ENCODE results near the gene C1QTNF9. TPM values are rescaled to one million over a fixed set of nuclear protein-coding genes. Genes with fewer than 3 reads are reported as not detected.

C1QTNF9 gene
- total and polyA plus RNA-seq, 8 donors = 0.09 to 0.73 (median 0.33) TPM; not detected in 2

- WGBS, 2 donors = 54 to 66% methylated on average over 1 of the region's 1 CpG
- intact Hi-C loops (cut with DNase I) = no loop called here
- H3K27me3 ChIP-seq = no peaks in the 10 kb centered on the region
- DNase-seq (no peak), FAIRE-seq (no peak), ATAC-seq (no peak)
- TF ChIP-seq CTCF (IDR thresholded peaks at IDR 0.05) = no peak
- peaks cover 5 to 33% (median 7%) of the 10 kb centered on the region in 3 donors for H3K36me3 ChIP-seq
- H3K4me1 ChIP-seq = peaks cover 0 to 14% (median 7%) of the 10 kb centered on the region in 3 donors
- no peaks in the 10 kb centered on the region for H3K9me3 ChIP-seq
- H3K27ac ChIP-seq = no peak overlapping the region
- no peak overlapping the region for H3K4me3 ChIP-seq
Measured at GRCh38 chr13:24306632-24307031, 2.7 kb upstream of the C1QTNF9 start.

- no peak for TF ChIP-seq CTCF (IDR thresholded peaks at IDR 0.05)
- peak; percentile 33 to 83 (median 66) for ATAC-seq
- 71 to 74% methylated on average over 27 of the region's 27 CpGs for WGBS, 2 donors
- Histone ChIP-seq H3K36me3 (peaks cover 3 to 27% (median 5%) of the 10 kb centered on the region in 3 donors), H3K4me1 (peaks cover 0 to 14% (median 7%) of the 10 kb centered on the region in 3 donors), H3K27me3 (no peaks in the 10 kb centered on the region), H3K9me3 (no peaks in the 10 kb centered on the region), H3K27ac (no peak overlapping the region), H3K4me3 (no peak overlapping the region)
- FAIRE-seq = no peak
- DNase-seq = no peak
- intact Hi-C loops (cut with DNase I) = no loop called here
Measured at GRCh38 chr13:24307211-24308067, 1.9 kb upstream of the C1QTNF9 start.

GRCh38 chr13:24308068-24308445 is 1.3 kb upstream of the C1QTNF9 start:
- intact Hi-C loops (cut with DNase I) = no loop called here
- Histone ChIP-seq H3K27me3 (no peaks in the 10 kb centered on the region), H3K36me3 (peaks cover 3 to 21% (median 5%) of the 10 kb centered on the region in 3 donors), H3K4me3 (no peak overlapping the region), H3K9me3 (no peaks in the 10 kb centered on the region), H3K27ac (no peak overlapping the region), H3K4me1 (peaks cover 0 to 14% (median 7%) of the 10 kb centered on the region in 3 donors)
- DNase-seq (peak in 2 of 6 donors; percentile 45 to 84), ATAC-seq (peak in 2 of 4 donors; percentile 23 to 30), FAIRE-seq (no peak)
- 79 to 83% methylated on average over 33 of the region's 33 CpGs for WGBS, 2 donors
- no peak for TF ChIP-seq CTCF (IDR thresholded peaks at IDR 0.05)

- H3K4me1 ChIP-seq = peaks cover 0 to 14% (median 7%) of the 10 kb centered on the region in 3 donors
- peak in 2 of 4 donors; percentile 23 to 25 for ATAC-seq
- WGBS, 2 donors = 78 to 89% methylated on average over 37 of the region's 37 CpGs
- H3K9me3 ChIP-seq = no peaks in the 10 kb centered on the region
- H3K27me3 ChIP-seq = no peaks in the 10 kb centered on the region
- peaks cover under 1 to 16% (median 3%) of the 10 kb centered on the region in 3 donors for H3K36me3 ChIP-seq
- no peak for FAIRE-seq
- no peak for DNase-seq
- no peak overlapping the region for H3K4me3 ChIP-seq
- no peak for TF ChIP-seq CTCF (IDR thresholded peaks at IDR 0.05)
- no peak overlapping the region for H3K27ac ChIP-seq
- intact Hi-C loops (cut with DNase I) = no loop called here
Measured at GRCh38 chr13:24308488-24309020, 826 bp upstream of the C1QTNF9 start.
